ENCODE results near the gene SF3A1.

DNA sequence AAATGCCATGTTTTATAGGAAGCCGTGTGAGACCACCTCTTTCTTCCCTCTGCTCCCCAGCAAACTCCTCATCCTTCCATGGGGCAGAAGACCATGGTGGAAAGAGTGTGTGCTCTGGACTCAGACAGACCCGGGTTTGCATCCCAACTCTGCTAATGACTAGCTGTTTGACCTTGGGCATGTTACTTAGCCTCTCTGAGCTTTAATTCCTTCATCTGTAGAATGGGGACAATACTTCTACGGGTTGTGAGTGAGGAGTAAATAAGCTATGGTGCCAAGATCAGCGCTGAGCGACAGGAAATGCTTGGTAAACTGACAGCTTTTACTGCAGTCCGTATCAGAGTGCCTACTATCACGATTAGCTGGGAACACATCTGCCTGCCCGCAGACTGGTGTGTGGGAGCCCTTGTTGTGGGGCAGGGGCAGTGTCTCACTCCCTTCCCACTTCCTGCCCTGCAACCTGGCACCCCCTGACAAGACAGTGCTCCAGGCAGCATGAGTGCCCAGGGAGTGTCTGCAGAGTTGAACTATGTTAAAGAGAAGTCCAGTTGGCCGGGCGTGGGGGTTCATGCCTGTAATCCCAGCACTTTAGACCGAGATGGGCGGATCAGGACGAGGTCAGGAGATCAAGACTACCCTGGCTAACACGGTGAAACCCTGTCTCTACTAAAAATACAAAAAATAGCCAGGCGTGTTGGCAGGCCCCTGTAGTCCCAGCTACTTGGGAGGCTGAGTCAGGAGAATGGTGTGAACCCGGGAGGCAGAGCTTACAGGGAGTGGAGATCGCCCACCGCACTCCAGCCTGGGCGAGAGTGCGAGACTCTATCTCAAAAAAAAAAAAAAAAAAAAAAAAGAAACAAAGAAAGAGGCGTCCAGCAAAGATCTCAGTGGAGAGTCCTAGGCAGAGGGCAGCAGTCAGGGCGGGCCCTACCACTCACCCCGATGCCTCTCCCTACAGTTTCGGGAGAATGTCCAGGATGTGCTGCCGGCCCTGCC is 42.3 kb upstream of the SF3A1 start:
- TF ChIP-seq CREB1 (IDR thresholded peaks at IDR 0.05) = no peak
- no peak for TF ChIP-seq CTCF (IDR thresholded peaks at IDR 0.05; ENCODE audit: control extremely low read depth in 1 of 3, insufficient read depth in 1 of 3, low read depth in 1 of 3, low read length in 3 of 3)
- no peak for TF ChIP-seq SUZ12 (IDR thresholded peaks at IDR 0.05; ENCODE audit: low read length)
- no peak for TF ChIP-seq GABPA (IDR thresholded peaks at IDR 0.05; ENCODE audit: borderline replicate concordance, insufficient read depth, low read length)
- TF ChIP-seq POLR2AphosphoS5 (IDR thresholded peaks at IDR 0.05; ENCODE audit: low read depth, low read length) = no peak
- no peak for TF ChIP-seq YY1 (IDR thresholded peaks at IDR 0.05; ENCODE audit: low read depth, low read length)
- TF ChIP-seq POLR2A (IDR thresholded peaks at IDR 0.05; ENCODE audit: control extremely low read depth in 1 of 2, low read depth in 2 of 2, low read length in 2 of 2) = no peak
- TF ChIP-seq SP2 (IDR thresholded peaks at IDR 0.05; ENCODE audit: low read length) = no peak
- no peak for TF ChIP-seq RAD21 (IDR thresholded peaks at IDR 0.05 in 1 of 2, conservative IDR thresholded peaks at IDR 0.05 in 1 of 2; ENCODE audit: low read depth in 2 of 2, low read length in 2 of 2)
